ENCODE measurements around the gene DAPK2.
A peak's percentile ranks its signal among the peaks of the same experiment; 100 is the strongest.
"Not testable (repeated sequence)": the region's sequence is repeated elsewhere in the genome, so short reads cannot be mapped to it uniquely, and the experiment has no call there.

Gene DAPK2

GRCh38 chr15:64046421-64047153 lies at the start of gene DAPK2:
Gene DAPK2, minus strand, starts transcription at chr15:64046485. Its CDS starts 6,224 bp downstream, at chr15:64040261.
- peak; percentile 79 for DNase-seq (ENCODE audit: low spot score)

- DNase-seq (ENCODE audit: low spot score), result no peak
Observed at GRCh38 chr15:64095431-64095794, 49.1 kb upstream of the DAPK2 start.

- peak; percentile 99 for DNase-seq (ENCODE audit: low spot score)
Observed at GRCh38 chr15:64093627-64094417, 47.5 kb upstream of the DAPK2 start, which contains the start of gene CIAO2A. Gene CIAO2A, minus strand, starts transcription at chr15:64093838. Its CDS starts 70 bp downstream, at chr15:64093768.

DNA sequence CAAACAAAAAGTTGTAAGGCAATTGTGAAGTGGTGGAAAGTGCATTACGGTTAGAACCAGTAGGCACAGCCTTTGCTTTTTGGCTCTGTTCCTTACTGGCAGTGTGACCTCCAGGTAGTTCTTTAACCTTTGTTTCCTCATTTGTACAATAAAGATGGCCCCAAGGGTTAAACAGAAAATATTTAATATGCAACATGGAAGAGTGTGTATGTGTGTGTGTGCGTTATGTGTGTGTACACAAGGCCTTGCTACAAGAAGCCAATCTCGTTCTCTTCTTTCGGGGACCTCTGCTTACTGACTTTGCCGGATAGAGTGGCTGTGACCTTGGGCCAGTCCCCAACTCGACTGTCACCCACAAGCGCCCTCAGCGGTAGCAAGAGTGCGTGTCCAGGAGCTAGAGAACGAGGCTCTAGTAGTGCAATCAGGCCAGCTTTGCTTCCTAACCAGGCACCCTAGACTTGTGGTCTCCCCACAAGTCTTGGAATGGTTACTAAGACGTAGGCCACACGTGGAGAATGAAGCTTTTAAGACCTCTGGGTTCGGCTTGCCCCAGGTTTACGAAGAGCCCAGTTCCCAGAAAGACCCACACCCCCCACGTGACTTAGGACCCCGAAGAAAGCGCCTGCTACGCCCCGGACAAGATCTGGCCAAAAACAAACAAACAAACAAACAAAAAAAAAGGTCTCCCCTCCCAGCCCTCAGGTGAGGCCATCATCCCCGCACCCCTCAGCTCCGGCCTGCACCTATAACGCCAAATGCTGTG lies 46.8 kb upstream of the DAPK2 start:
- no peak for DNase-seq (ENCODE audit: low spot score)

GRCh38 chr15:64092075-64092820 lies 46.0 kb upstream of the DAPK2 start:
- DNase-seq (ENCODE audit: low spot score), result no peak

GRCh38 chr15:64090527-64090926 lies 44.2 kb upstream of the DAPK2 start:
- no peak for DNase-seq (ENCODE audit: low spot score)

GRCh38 chr15:64089543-64090280 lies 43.4 kb upstream of the DAPK2 start:
- DNase-seq (ENCODE audit: low spot score), result no peak

DNA sequence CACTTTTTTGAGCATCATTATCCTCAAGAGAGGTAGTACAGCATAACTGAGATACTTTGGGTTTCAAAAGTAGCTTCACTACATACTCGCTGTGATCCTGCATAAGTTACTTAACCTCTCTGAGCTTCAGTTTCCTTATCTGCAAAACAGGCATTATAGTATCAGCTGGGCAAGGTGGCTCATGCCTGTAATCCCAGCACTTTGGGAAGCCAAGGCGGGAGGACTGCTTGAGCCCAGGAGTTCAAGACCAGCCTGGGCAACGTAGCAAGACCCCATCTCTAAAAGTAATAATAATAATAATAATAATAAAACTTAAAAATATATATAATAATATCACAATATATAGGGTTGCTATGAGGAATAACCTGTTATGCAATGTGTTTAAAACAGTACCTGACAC lies 36.5 kb upstream of the DAPK2 start:
- DNase-seq (ENCODE audit: low spot score), result no peak

GRCh38 chr15:64073496-64073895 lies 27.2 kb upstream of the DAPK2 start:
- DNase-seq (ENCODE audit: low spot score), result not testable (repeated sequence)

- no peak for DNase-seq (ENCODE audit: low spot score)
Observed at GRCh38 chr15:64072812-64073211, 26.5 kb upstream of the DAPK2 start.

GRCh38 chr15:64071931-64072765 lies 25.9 kb upstream of the DAPK2 start:
- DNase-seq (ENCODE audit: low spot score), result no peak

DNA sequence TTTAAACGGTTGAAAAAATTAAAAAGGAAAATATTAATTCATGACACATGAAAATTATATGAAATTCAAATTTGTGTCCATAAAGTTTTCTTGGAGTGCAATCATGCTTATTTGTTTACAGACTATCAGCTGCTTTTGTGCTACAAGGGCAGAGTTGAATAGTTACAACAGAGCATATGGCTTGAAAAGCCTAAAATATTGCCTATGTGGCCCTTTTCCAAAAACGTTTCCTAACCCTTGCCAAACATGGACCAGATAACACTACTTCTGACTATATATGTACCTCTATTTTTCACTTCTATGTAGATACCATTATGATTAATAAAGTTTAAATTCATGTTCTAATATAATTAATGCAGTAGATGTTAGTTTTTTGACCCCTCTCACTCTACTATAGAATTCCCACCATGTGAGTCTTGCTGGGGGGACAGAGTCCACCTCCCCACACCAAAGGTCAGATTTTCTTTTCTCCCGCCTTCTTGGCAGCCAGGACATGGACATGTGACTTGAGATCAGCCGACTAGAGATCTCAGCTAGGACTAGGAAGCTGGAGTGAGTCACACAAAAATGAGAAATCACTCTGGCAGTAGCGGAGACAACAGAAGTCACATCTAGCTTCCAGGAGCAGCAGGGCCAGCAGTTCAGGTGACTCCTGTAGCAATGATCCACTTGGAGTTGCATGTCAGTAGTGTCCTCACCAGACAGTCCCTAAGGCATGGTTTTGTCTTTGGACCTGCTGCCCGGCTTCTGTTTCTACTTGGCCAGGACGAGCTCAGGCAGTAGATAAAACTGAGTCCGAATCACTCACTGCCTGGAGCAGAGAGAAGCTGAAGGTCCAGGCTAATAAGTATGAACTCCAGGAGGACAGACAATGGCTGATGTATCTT lies 24.9 kb upstream of the DAPK2 start:
- no peak for DNase-seq (ENCODE audit: low spot score)

DNA sequence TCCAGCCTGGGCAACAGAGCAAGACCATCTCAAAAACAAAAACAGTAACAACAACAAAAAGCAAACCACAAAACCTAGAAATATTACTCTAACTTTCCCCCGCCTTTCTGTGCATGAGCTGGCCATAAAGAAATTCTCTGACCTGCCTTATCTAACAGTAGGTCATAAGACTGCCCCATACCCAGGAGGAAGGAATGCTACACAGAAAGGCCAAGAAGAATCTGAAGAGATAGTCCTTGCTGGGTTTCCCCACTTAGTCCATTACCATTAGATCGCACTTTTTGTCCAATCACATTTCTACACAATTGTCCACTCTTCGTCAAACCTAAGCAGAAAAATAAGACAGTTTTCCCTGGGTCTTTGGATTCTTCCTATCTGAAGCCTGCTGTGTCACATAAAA lies 23.8 kb upstream of the DAPK2 start:
- no peak for DNase-seq (ENCODE audit: low spot score)

GRCh38 chr15:64068133-64068532 lies 21.8 kb upstream of the DAPK2 start:
- no peak for DNase-seq (ENCODE audit: low spot score)

GRCh38 chr15:64067564-64068030 lies 21.3 kb upstream of the DAPK2 start:
- peak; percentile 63 for DNase-seq (ENCODE audit: low spot score)

DNA sequence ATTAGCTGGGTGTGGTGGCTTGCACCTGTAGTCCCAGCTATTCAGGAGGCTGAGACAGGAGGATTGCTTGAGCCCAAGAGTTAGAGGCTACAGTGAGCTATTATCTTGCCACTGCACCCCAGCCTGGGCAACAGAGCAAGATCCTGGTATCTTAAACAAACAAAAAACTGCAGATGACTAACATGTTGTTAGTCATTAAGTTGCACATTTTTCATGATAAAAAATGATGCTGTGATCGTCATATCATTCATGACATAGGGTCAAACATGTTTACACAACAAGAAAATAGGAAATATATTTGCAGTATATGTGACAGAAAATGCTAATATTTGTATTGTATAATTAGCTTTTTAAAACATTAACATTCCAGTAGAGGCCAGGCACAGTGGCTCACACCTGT lies 20.2 kb upstream of the DAPK2 start:
- no peak for DNase-seq (ENCODE audit: low spot score)

GRCh38 chr15:64060716-64061115 lies 14.4 kb upstream of the DAPK2 start:
- DNase-seq (ENCODE audit: low spot score), result no peak

- not testable (repeated sequence) for DNase-seq (ENCODE audit: low spot score)
Observed at GRCh38 chr15:64059104-64059503, 12.8 kb upstream of the DAPK2 start.

GRCh38 chr15:64058279-64058678 lies 12.0 kb upstream of the DAPK2 start:
- no peak for DNase-seq (ENCODE audit: low spot score)
